T-helper 2 cell treated with Interferon-gamma antibody and Interleukin-4, amounts not matched to agents 100 ng/mL and 5 ng/mL, for 36 hours (primary cell): ENCODE data around the gene NBL1. TPM values are rescaled to one million over a fixed set of nuclear protein-coding genes. Genes with fewer than 3 reads are reported as not detected.
"Not testable (repeated sequence)": the region's sequence is repeated elsewhere in the genome, so short reads cannot be mapped to it uniquely, and the experiment has no call there.

Source experiments
- intact Hi-C: fragments of 100-400 bp; cut with micrococcal nuclease; formaldehyde crosslinking; loops from one replicate; pipeline ENCODE4 v1.15.1; 2023
- total RNA-seq: library from RNA; stranded (reverse); gene quantifications from 2 replicates; pipeline ENCODE4 v1.2.3, GENCODE V29; 2022

NBL1 gene
- total RNA-seq, 1 donor from 2014 or later = 25.8 TPM

GRCh38 chr1:19621274-19621950 lies 22.7 kb upstream of the NBL1 start:
- intact Hi-C loops = no loop called here

DNA sequence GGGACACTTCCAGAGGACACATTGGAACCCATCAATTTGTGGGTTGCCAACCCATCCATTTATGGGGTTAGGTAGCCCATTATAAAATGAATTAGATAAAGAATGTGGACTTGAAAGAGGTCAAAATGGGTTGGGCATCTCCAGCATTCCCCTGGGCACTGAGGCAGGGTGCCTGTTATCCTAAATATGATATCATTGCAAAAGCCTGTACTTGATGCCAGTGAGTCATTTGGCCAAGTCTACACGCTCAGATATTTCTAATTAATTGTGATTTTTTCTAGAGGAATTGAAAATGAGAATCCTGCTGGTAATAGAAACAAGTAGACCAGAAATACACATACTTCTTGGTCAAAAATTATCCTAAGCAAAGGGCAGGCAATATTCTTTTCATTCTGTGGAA lies 21.9 kb upstream of the NBL1 start:
- intact Hi-C loops = no loop called here

DNA sequence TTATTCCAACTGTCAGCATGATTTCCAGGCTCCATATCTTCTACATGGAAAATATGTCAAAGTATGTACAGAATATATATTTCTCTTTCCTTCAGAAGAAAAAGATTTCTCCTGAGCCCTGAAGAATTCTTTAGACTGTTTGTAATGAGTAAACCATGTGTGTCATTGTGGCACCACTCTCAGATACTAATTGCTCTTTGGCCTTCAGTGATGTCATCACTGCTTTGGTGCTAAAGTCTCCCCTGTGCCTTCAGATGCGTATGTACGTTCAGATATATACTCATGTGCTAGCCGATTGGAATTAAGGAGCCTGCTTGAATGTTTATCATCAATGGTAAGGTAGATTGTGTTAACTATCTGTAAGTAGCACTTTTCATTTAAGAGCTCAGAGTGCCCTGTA lies 20.6 kb upstream of the NBL1 start:
- intact Hi-C loops = no loop called here

DNA sequence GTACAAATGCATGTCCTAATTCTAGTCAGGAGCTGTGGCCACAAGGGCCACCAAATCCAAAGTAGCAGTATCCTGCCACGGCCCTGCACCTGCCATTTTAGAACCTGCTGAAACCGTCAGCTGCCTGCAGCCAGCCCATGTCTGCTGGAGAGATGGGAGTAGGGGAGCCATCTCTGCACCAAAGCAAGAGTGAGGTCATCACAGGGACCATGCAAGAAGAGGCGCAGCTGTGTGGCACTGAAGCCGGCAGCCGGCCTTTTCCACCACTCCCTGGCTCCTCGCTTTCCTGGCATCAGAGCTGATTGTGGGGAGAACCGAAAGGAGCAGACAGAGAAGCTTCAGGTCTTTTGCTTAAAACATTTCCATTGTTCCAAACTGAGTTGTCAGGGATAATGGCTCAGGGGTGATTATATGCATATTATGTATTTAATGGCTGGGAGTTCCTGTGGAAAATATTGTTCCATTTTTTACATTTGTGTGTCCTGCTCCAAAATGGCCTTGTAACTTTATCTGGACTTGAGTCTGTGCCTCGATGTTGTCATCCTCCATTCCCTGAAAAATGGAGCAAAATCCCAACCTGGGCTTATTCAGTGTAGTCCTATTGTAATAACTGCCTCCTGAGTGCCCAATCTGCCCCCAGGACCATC lies 18.7 kb upstream of the NBL1 start:
- intact Hi-C loops = no loop called here

- intact Hi-C loops = no loop called here
These were observed 15.2 kb upstream of the NBL1 start for GRCh38 chr1:19628879-19629278.

DNA sequence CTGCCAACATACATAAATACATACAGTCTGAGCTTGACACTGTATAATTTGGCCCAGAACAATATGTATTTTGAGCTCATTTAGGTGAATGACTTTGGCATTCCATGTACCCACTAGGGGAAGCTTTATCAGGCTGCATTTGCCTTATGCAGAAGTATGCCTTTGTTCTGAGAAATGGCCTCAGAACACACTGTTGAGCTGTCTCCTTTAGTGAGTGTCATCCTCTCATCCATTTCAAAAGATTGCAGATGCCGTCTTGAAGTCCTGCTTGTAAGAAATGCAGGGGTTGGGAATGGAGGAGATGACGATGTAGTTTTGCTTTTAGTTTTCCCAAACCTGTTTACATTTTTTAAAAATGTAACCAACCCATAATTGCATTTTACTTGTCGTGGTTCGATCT lies 14.8 kb upstream of the NBL1 start:
- intact Hi-C loops = no loop called here

DNA sequence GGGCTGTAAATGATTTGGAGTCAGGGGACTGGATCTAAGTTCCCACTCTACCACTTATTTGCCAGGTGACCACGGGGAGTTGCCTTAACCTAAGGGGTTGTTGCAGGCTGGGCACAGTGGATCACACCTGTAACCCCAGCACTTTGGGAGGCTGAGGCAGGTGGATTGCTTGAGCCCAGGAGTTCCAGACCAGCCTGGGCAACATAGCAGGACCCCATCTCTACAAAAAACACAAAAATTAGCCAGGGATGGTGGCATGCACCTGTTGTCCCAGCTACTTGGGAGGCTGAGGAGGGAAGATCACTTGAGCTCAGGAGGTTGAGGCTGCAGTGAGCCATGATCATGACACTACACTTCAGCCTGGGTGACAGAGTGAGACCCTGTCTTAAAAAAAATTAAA lies 13.9 kb upstream of the NBL1 start:
- intact Hi-C loops = not testable (repeated sequence)

GRCh38 chr1:19630720-19631395 lies 13.3 kb upstream of the NBL1 start:
- intact Hi-C loops = no loop called here

DNA sequence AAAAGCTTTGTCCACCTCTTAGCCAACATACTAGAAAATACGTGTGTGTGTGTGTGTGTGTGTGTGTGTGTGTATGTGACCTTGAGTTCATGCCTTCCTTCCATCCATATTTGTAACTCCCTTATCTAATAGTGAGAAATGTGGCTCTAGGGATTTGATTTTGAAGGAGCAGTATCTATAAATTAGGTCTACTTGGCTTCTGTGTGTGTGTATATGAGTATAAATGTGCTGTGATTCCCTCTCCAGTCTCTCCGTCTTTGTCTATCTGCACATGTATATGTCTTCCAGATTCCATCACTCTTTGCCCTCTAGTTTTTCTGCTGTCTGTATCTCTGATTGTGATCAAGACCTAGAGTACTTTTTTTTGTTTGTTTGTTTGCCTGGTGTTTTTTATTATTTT lies 11.9 kb upstream of the NBL1 start:
- intact Hi-C loops = no loop called here

GRCh38 chr1:19633106-19633505 lies 11.0 kb upstream of the NBL1 start:
- intact Hi-C loops = no loop called here

GRCh38 chr1:19635064-19635463 lies 9.0 kb upstream of the NBL1 start:
- intact Hi-C loops = not testable (repeated sequence)

GRCh38 chr1:19635646-19636045 lies 8.5 kb upstream of the NBL1 start:
- intact Hi-C loops = no loop called here

DNA sequence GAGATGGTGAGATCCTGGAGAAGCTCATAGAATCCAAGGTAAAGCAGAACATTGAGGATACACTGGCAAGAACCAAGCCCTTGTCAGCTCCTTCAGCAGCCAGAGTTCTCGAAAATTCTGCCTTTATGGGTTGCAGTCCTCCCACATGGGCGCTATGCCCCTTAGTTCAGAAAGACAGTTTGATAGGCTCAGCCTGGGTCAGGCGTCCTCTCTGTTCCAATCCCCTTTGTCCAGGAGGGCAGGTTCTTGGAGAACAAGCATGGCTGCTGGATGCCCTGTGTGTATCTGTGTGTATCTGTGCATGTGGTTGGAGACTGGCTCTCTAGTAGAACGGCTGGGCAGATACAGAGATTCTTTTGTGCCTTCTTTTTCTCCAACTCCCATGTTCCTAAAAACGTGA lies 8.0 kb upstream of the NBL1 start:
- intact Hi-C loops = no loop called here

- intact Hi-C loops = not testable (repeated sequence)
These were observed 7.4 kb upstream of the NBL1 start for GRCh38 chr1:19636749-19637148.

- intact Hi-C loops = no loop called here
These were observed 6.5 kb upstream of the NBL1 start for GRCh38 chr1:19637606-19638005.

DNA sequence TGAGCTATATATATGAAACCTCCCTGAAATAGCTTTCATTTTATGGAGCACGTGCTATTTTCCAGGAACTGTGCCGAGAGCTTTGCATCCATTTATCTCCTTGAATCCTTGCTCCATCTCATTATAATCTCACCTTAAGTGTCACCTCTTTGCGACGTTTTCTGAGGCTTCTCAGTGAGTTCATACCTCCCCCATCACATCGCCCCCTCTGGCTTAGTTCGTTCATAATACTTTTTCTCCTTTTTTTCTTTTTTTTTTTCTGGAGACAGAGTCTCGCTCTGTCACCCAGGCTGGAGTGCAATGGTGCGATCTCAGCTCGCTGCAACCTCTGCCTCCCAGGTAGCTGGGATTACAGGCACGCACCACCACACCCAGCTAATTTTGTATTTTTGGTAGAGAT lies 4.9 kb upstream of the NBL1 start:
- intact Hi-C loops = not testable (repeated sequence)

DNA sequence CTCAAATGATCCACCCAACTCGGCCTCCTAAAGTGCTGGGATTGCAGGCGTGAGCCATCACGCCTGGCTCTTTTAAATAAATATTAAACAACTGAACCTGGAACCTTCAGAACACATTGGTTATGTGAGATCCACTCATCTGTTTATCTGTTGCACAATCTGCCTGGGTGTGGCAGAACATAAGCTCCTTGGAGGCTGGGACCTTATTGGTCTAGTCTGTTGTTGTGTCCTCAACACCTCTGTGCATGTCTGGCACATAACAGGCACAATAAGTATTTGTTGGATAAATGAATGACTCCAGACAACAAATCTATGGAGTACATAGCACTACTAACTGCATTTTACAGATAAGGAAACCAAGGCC lies 4.1 kb upstream of the NBL1 start:
- intact Hi-C loops = no loop called here

- intact Hi-C loops = no loop called here
These were observed 3.5 kb upstream of the NBL1 start for GRCh38 chr1:19640363-19641316.

DNA sequence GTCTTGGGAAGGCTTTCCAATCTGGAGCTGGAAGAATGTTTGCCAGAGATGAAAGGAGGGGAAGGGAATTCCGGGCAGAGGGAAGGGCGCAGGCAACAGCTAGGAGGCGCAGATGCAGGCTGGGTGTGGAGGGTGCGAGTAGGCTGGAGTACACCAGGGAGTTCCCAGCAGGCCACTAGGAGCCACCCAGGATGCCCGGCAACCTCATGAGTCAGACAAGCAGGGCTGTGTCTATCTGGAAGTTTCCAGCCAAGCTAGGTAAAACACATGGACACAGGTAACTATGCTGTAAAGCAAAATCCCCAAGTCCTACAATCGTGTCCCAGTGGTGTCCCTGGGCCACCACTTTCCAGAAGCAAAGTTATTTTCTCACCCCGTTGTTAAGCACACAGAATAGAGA lies 990 bp upstream of the NBL1 start:
- intact Hi-C loops = no loop called here

GRCh38 chr1:19644395-19644680 lies 227 bp downstream of the NBL1 start:
- intact Hi-C loops = loop anchor here (1.0 kb wide), 1 partner anchor 47 kb away; no protein-coding TSS in a partner anchor

DNA sequence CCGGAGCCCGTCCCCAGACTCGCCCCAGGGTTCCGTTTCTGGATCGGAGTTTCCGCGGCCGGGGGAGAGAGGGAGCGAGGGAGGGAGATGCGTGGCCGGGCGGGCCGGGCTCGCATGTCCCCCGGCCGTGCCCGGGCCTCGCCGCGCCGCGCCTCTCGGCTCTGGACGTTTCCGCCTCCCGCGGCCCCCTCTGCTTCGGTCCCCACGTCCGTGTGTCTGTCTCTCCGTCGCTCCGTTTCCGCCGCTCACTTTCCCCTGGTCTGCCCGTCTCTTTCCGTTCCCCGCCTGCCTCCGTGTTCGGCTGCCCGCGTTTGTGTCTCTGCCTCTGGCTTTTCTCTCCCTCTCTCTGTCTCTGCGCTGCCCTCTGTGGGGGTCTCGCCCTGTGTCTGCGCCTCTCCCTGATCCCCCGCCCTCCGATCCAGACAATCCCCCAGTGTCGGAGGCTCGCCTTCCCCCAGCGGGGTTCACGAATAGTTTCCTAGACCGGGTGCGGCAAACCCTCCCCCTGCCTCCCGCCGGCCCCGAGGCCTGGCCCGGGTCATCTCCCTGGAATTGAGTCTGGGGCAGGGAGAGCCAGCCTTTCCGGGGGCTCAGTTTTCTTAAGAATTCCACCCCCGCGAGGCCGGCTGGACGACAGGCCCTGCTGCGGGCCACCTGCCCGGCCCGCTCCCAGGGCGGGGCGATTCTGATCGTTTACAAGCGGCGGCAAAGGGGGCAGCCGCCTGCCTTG lies 735 bp downstream of the NBL1 start:
- intact Hi-C loops = loop anchor here (1.0 kb wide), 1 partner anchor 48 kb away; no protein-coding TSS in a partner anchor
